ENCODE measurements around the gene ATF7.

The ATF7 gene

GRCh38 chr12:53480491-53481442 lies 145.4 kb downstream of the ATF7 start:
- no peak for TF ChIP-seq EZH2phosphoT487 (IDR thresholded peaks at IDR 0.05; ENCODE audit: low read depth)
- TF ChIP-seq, protein P1, sequence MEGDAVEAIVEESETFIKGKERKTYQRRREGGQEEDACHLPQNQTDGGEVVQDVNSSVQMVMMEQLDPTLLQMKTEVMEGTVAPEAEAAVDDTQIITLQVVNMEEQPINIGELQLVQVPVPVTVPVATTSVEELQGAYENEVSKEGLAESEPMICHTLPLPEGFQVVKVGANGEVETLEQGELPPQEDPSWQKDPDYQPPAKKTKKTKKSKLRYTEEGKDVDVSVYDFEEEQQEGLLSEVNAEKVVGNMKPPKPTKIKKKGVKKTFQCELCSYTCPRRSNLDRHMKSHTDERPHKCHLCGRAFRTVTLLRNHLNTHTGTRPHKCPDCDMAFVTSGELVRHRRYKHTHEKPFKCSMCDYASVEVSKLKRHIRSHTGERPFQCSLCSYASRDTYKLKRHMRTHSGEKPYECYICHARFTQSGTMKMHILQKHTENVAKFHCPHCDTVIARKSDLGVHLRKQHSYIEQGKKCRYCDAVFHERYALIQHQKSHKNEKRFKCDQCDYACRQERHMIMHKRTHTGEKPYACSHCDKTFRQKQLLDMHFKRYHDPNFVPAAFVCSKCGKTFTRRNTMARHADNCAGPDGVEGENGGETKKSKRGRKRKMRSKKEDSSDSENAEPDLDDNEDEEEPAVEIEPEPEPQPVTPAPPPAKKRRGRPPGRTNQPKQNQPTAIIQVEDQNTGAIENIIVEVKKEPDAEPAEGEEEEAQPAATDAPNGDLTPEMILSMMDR (IDR thresholded peaks at IDR 0.05; ENCODE audit: low read depth, low read length) = no peak
- Histone ChIP-seq H3K79me2 (ENCODE audit: low read length) (peaks cover 22% of the 10 kb centered on the region), H3K27ac (ENCODE audit: low read length) (no peak overlapping the region), H3K9me3 (ENCODE audit: insufficient read depth, low read length) (no peaks in the 10 kb centered on the region), H3K9ac (ENCODE audit: low read length) (no peak overlapping the region), H3K4me3 (ENCODE audit: low read length) (no peak overlapping the region), H3K4me2 (ENCODE audit: low read length) (no peak overlapping the region), H3K36me3 (replicated peaks; ENCODE audit: low read depth, low read length) (peaks cover 60% of the 10 kb centered on the region), H3K27me3 (ENCODE audit: low read depth, low read length) (no peaks in the 10 kb centered on the region), H3K4me1 (ENCODE audit: low read length) (0 out of 2 replicates have a peak, but pooled peaks cover 4% of the 10 kb centered on the region), H2AFZ (ENCODE audit: low read depth, low read length) (no peak overlapping the region), H4K20me1 (ENCODE audit: insufficient read depth, low read length) (peaks cover 59% of the 10 kb centered on the region)

- Histone ChIP-seq H3K9me3 (ENCODE audit: insufficient read depth, low read length) (no peaks in the 10 kb centered on the region), H3K4me3 (ENCODE audit: low read length) (no peak overlapping the region), H3K9ac (ENCODE audit: low read length) (no peak overlapping the region), H3K79me2 (ENCODE audit: low read length) (peaks cover 37% of the 10 kb centered on the region), H3K27ac (ENCODE audit: low read length) (no peak overlapping the region), H3K4me2 (ENCODE audit: low read length) (no peak overlapping the region), H2AFZ (ENCODE audit: low read depth, low read length) (no peak overlapping the region), H3K4me1 (ENCODE audit: low read length) (0 out of 2 replicates have a peak, but pooled peaks cover 4% of the 10 kb centered on the region), H3K27me3 (ENCODE audit: low read depth, low read length) (no peaks in the 10 kb centered on the region), H4K20me1 (ENCODE audit: insufficient read depth, low read length) (peaks cover 72% of the 10 kb centered on the region), H3K36me3 (replicated peaks; ENCODE audit: low read depth, low read length) (peaks cover 69% of the 10 kb centered on the region)
- no peak for TF ChIP-seq EZH2phosphoT487 (IDR thresholded peaks at IDR 0.05; ENCODE audit: low read depth)
- TF ChIP-seq, protein P1 (IDR thresholded peaks at IDR 0.05; ENCODE audit: low read depth, low read length) = no peak
Measured at GRCh38 chr12:53479331-53479730, 146.9 kb downstream of the ATF7 start.

GRCh38 chr12:53478865-53479264 lies 147.3 kb downstream of the ATF7 start:
- TF ChIP-seq, protein P1 (IDR thresholded peaks at IDR 0.05; ENCODE audit: low read depth, low read length) = no peak
- no peak for TF ChIP-seq EZH2phosphoT487 (IDR thresholded peaks at IDR 0.05; ENCODE audit: low read depth)
- Histone ChIP-seq H3K36me3 (replicated peaks; ENCODE audit: low read depth, low read length) (peaks cover 73% of the 10 kb centered on the region), H3K4me3 (ENCODE audit: low read length) (no peak overlapping the region), H2AFZ (ENCODE audit: low read depth, low read length) (no peak overlapping the region), H3K27ac (ENCODE audit: low read length) (no peak overlapping the region), H3K27me3 (ENCODE audit: low read depth, low read length) (no peaks in the 10 kb centered on the region), H3K9ac (ENCODE audit: low read length) (no peak overlapping the region), H3K79me2 (ENCODE audit: low read length) (peaks cover 41% of the 10 kb centered on the region), H3K9me3 (ENCODE audit: insufficient read depth, low read length) (no peaks in the 10 kb centered on the region), H3K4me2 (ENCODE audit: low read length) (no peak overlapping the region), H3K4me1 (ENCODE audit: low read length) (0 out of 2 replicates have a peak, but pooled peaks cover 4% of the 10 kb centered on the region), H4K20me1 (ENCODE audit: insufficient read depth, low read length) (peaks cover 72% of the 10 kb centered on the region)

DNA sequence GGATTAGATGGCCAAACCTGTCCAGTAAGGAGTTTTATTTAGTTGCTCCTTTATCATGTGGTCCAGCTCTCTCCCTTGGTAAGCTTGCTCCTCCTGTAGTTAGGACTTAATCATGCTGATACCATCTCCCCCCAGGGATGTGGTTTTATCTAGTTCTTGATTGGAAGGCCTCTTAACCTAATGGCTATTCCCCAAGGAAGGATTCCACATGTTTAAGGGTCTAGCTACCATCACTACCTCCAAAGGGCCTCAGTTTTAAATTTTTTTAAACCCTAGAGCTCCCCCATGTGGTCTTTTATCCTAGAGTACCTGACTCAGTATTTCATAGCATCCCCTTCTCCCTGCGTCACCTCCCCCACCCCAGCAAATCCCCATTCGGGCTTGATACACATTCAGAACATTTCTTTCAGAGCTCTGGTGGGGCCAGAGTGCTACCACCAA lies 149.4 kb downstream of the ATF7 start:
- H3K27ac ChIP-seq (ENCODE audit: low read length) = no peak overlapping the region
- H3K27me3 ChIP-seq (ENCODE audit: low read depth, low read length) = no peaks in the 10 kb centered on the region
- H3K4me2 ChIP-seq (ENCODE audit: low read length) = no peak overlapping the region
- no peak overlapping the region for H3K4me3 ChIP-seq (ENCODE audit: low read length)
- no peaks in the 10 kb centered on the region for H3K9me3 ChIP-seq (ENCODE audit: insufficient read depth, low read length)
- H3K4me1 ChIP-seq (ENCODE audit: low read length) = 0 out of 2 replicates have a peak, but pooled peaks cover 2% of the 10 kb centered on the region
- no peak overlapping the region for H3K9ac ChIP-seq (ENCODE audit: low read length)
- no peak overlapping the region for H2AFZ ChIP-seq (ENCODE audit: low read depth, low read length)
- H4K20me1 ChIP-seq (ENCODE audit: insufficient read depth, low read length) = peaks cover 62% of the 10 kb centered on the region
- H3K79me2 ChIP-seq (ENCODE audit: low read length) = peaks cover 61% of the 10 kb centered on the region
- peaks cover 81% of the 10 kb centered on the region for H3K36me3 ChIP-seq (replicated peaks; ENCODE audit: low read depth, low read length)
- TF ChIP-seq EZH2phosphoT487 (IDR thresholded peaks at IDR 0.05; ENCODE audit: low read depth) = no peak
- TF ChIP-seq, protein P1 (IDR thresholded peaks at IDR 0.05; ENCODE audit: low read depth, low read length) = peak; percentile 48

Measured in OCI-LY3 (cell line).